GM23338 (cell line): ENCODE measurements around the gene SPPL2C. TPM values are rescaled to one million over a fixed set of nuclear protein-coding genes. Genes with fewer than 3 reads are reported as not detected.

Experiments
- ATAC-seq: fragments of 200-7000 bp; cut with Tn5 transposase; 3 replicates; pipeline ENCODE4 v1.9.1; 2020
- DNase-seq: peaks from one replicate; pipeline ENCODE4 v3.0.0-alpha.2; 2015; ENCODE audit warnings: low spot score
- H2AFZ ChIP-seq: fragments of 200-600 bp; sonication (generic); 2 replicates; pipeline ENCODE4 v1.8.0; 2016; ENCODE audit warnings: antibody characterized with exemption, mild to moderate bottlenecking, moderate library complexity
- H3F3A ChIP-seq: fragments of 200-600 bp; sonication (generic); replicated peaks from 2 replicates; pipeline ENCODE4 v1.8.0; 2017; ENCODE audit warnings: antibody characterized with exemption, mixed run types, low read depth
- H3K27ac ChIP-seq: fragments of 200-600 bp; sonication (generic); 2 replicates; pipeline ENCODE4 v1.6.1; 2016; ENCODE audit warnings: low read depth
- H3K27me3 ChIP-seq: fragments of 200-600 bp; sonication (generic); 2 replicates; pipeline ENCODE4 v1.8.0; 2016; ENCODE audit warnings: mild to moderate bottlenecking, mixed run types, moderate library complexity; ENCODE audit not compliant: insufficient read depth
- H3K36me3 ChIP-seq: fragments of 200-600 bp; sonication (generic); 2 replicates; pipeline ENCODE4 v1.8.0; 2016; ENCODE audit warnings: mild to moderate bottlenecking; ENCODE audit not compliant: insufficient read depth
- H3K4me1 ChIP-seq: fragments of 200-600 bp; sonication (generic); 2 replicates; pipeline ENCODE4 v1.8.0; 2016; ENCODE audit warnings: mild to moderate bottlenecking, moderate library complexity; ENCODE audit not compliant: insufficient read depth
- H3K4me2 ChIP-seq: fragments of 200-600 bp; sonication (generic); 2 replicates; pipeline ENCODE4 v1.7.1; 2017; ENCODE audit warnings: mixed run types
- H3K4me3 ChIP-seq: fragments of 200-600 bp; sonication (generic); 2 replicates; pipeline ENCODE4 v1.6.1; 2016; ENCODE audit warnings: mixed run types
- H3K79me2 ChIP-seq: fragments of 200-600 bp; sonication (generic); replicated peaks from 2 replicates; pipeline ENCODE4 v1.8.0; 2017; ENCODE audit warnings: mild to moderate bottlenecking; ENCODE audit not compliant: insufficient read depth
- H3K9me2 ChIP-seq: fragments of 200-600 bp; sonication (generic); 2 replicates; pipeline ENCODE4 v1.8.0; 2017; ENCODE audit not compliant: insufficient read depth
- H4K20me1 ChIP-seq: fragments of 200-600 bp; sonication (generic); replicated peaks from 2 replicates; pipeline ENCODE4 v1.8.0; 2017; ENCODE audit warnings: mild to moderate bottlenecking; ENCODE audit not compliant: insufficient read depth
- H3K27ac Mint-ChIP-seq: 2 replicates; pipeline ENCODE4 v1.8.0; 2020; ENCODE audit warnings: inconsistent platforms, mild to moderate bottlenecking, moderate library complexity, mixed read lengths
- H3K27me3 Mint-ChIP-seq: 3 replicates; pipeline ENCODE4 v1.8.0; 2022; ENCODE audit warnings: low read depth, mild to moderate bottlenecking, moderate library complexity, mixed read lengths, inconsistent platforms; ENCODE audit not compliant: insufficient read depth, poor library complexity
- H3K36me3 Mint-ChIP-seq: 3 replicates; pipeline ENCODE4 v1.8.0; 2021; ENCODE audit warnings: low read depth, mild to moderate bottlenecking, inconsistent platforms, moderate library complexity, mixed read lengths
- H3K4me1 Mint-ChIP-seq: 3 replicates; pipeline ENCODE4 v1.8.0; 2020; ENCODE audit warnings: mild to moderate bottlenecking, inconsistent platforms, mixed read lengths
- H3K4me3 Mint-ChIP-seq: 3 replicates; pipeline ENCODE4 v1.8.0; 2021; ENCODE audit warnings: moderate library complexity, mild to moderate bottlenecking, inconsistent platforms, mixed read lengths
- H3K9me3 Mint-ChIP-seq: 3 replicates; pipeline ENCODE4 v1.8.0; 2020; ENCODE audit warnings: moderate library complexity, mild to moderate bottlenecking, inconsistent platforms, mixed read lengths
- CREB1 ChIP-seq: fragments of 250-450 bp; sonication (Bioruptor Pico); IDR thresholded peaks from 2 replicates; pipeline ENCODE4 v1.5.0; 2020; ENCODE audit warnings: low read depth, mild to moderate bottlenecking, moderate library complexity
- EZH2 ChIP-seq: fragments of 200-600 bp; sonication (generic); IDR thresholded peaks from one replicate; pipeline ENCODE4 v1.8.0; 2017; ENCODE audit warnings: antibody characterized with exemption, mild to moderate bottlenecking, low read depth; ENCODE audit not compliant: unreplicated experiment
- EZH2phosphoT487 ChIP-seq: fragments of 200-600 bp; sonication (generic); IDR thresholded peaks from one replicate; pipeline ENCODE4 v1.8.1; 2018; ENCODE audit warnings: antibody characterized with exemption; ENCODE audit not compliant: unreplicated experiment
- JUNB ChIP-seq: IDR thresholded peaks from one replicate; pipeline ENCODE4 v1.6.1; 2016; ENCODE audit warnings: antibody characterized with exemption; ENCODE audit not compliant: unreplicated experiment
- NANOG ChIP-seq: IDR thresholded peaks from 2 replicates; pipeline ENCODE4 v1.6.1; 2016; ENCODE audit warnings: antibody characterized with exemption, borderline replicate concordance
- POLR2AphosphoS5 ChIP-seq: IDR thresholded peaks from 2 replicates; pipeline ENCODE4 v1.6.1; 2016; ENCODE audit warnings: antibody characterized with exemption, low read depth
- STAT1 ChIP-seq: IDR thresholded peaks from one replicate; pipeline ENCODE4 v1.6.1; 2016; ENCODE audit warnings: antibody characterized with exemption; ENCODE audit not compliant: unreplicated experiment
- ZNF114 ChIP-seq: fragments of 250-450 bp; sonication (Bioruptor Pico); IDR thresholded peaks from 2 replicates; pipeline ENCODE4 v1.5.0; 2020; ENCODE audit warnings: mild to moderate bottlenecking, moderate library complexity
- ZNF331 ChIP-seq: fragments of 250-450 bp; sonication (Bioruptor Pico); IDR thresholded peaks from 2 replicates; pipeline ENCODE4 v1.5.0; 2020; ENCODE audit warnings: low read depth, mild to moderate bottlenecking, moderate library complexity
- polyA plus RNA-seq: library from polyadenylated mRNA; unstranded; fragments of >200 nt; fragmentation: Nextera tagmentation; extraction: Ambion mirVana; gene quantifications from 2 replicates; pipeline ENCODE4 v1.2.1, GENCODE V29; 2016
- total RNA-seq: library from RNA; depleted of rRNA; stranded (reverse); fragments of >200 nt; shearing (Covaris generic); gene quantifications from 2 replicates; pipeline ENCODE4 v1.2.3, GENCODE V29; 2014
- TF ChIP-seq, protein P1 (sequence below), 2 experiments: fragments of 200-600 bp in 1 of 2; sonication (generic) in 1 of 2; conservative IDR thresholded peaks; 2 replicates each; pipeline versions ENCODE4 v1.5.1 to v1.6.1; 2016 to 2017; ENCODE audit warnings: antibody characterized with exemption in 2 of 2, low read depth in 2 of 2, mild to moderate bottlenecking in 2 of 2, moderate library complexity in 1 of 2
- TF ChIP-seq, protein P2 (sequence below): fragments of 250-450 bp; sonication (Bioruptor Pico); IDR thresholded peaks from 2 replicates; pipeline ENCODE4 v1.5.0; 2020; ENCODE audit warnings: mild to moderate bottlenecking, moderate library complexity
- TF ChIP-seq, protein P3 (sequence below): IDR thresholded peaks from 2 replicates; pipeline ENCODE4 v1.6.1; 2016; ENCODE audit warnings: antibody characterized with exemption

Gene SPPL2C
- total and polyA plus RNA-seq, 2 experiments from 2014 or later, result 0.14 TPM; not detected in 1

DNA sequence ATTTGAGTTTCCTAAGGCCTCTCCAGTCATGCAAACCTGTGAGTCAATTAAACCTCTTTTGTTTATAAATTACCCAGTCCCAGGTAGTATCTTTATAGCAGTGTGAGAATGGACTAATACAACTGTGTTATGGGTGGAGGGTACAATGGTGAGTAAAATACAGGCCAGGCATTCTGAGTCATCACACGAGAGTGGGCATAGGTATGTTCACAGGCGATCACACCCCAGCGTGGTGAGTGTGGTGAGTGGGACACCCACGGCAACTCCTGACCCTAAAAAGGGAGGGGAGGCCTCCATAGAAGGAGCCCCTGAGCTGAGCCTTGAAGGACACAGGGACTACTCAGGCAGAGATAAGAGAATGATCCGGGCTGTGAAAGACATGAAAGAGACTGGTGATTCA is 27.0 kb downstream of the SPPL2C start:
- no peak overlapping the region for H3K27ac Mint-ChIP-seq
- H3K4me1 Mint-ChIP-seq, result peaks cover 9% of the 10 kb centered on the region
- Histone ChIP-seq H3K27ac (no peak overlapping the region), H2AFZ (no peak overlapping the region), H3K9me2 (no peaks in the 10 kb centered on the region), H3K36me3 (no peaks in the 10 kb centered on the region), H3K27me3 (no peaks in the 10 kb centered on the region), H3K4me1 (no peaks in the 10 kb centered on the region), H3K4me3 (no peak overlapping the region), H4K20me1 (no peaks in the 10 kb centered on the region), H3K4me2 (no peak overlapping the region), H3F3A (no peaks in the 10 kb centered on the region), H3K79me2 (no peaks in the 10 kb centered on the region)
- H3K4me3 Mint-ChIP-seq, result no peak overlapping the region
- H3K9me3 Mint-ChIP-seq, result no peaks in the 10 kb centered on the region
- no peaks in the 10 kb centered on the region for H3K36me3 Mint-ChIP-seq
- DNase-seq (no peak), ATAC-seq (no peak)
- no peak for TF ChIP-seq ZNF114
- no peak for TF ChIP-seq POLR2AphosphoS5
- TF ChIP-seq EZH2, result no peak
- TF ChIP-seq STAT1, result no peak
- TF ChIP-seq NANOG, result no peak
- peaks cover 4% of the 10 kb centered on the region for H3K27me3 Mint-ChIP-seq

DNA sequence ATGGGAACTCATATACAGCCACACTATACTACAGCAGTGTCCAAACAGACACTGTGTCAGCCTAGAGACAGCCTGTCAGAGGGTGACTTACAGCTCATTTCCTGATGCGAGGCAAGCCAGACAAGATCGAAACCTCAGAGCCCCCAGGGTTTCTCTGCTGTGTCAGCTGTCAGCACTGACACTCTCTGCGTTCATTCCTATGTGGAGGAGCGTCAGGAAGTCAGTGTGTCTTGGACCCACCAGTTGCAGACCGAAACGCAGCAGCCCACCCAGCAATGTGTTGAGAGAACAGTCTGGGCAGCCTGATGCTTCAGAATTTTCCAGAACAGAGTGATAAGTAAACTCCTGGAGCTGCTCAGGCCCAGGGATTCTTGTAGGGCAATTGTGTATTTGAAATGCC is 29.0 kb downstream of the SPPL2C start:
- Histone ChIP-seq H3K27ac (no peak overlapping the region), H3K4me2 (no peak overlapping the region), H4K20me1 (no peaks in the 10 kb centered on the region), H3K4me1 (no peaks in the 10 kb centered on the region), H3K27me3 (no peaks in the 10 kb centered on the region), H3K79me2 (no peaks in the 10 kb centered on the region), H3K4me3 (no peak overlapping the region), H3K36me3 (no peaks in the 10 kb centered on the region), H3K9me2 (no peaks in the 10 kb centered on the region), H3F3A (no peaks in the 10 kb centered on the region), H2AFZ (no peak overlapping the region)
- no peak for ATAC-seq
- no peak for DNase-seq
- no peaks in the 10 kb centered on the region for H3K9me3 Mint-ChIP-seq
- H3K4me1 Mint-ChIP-seq, result peaks cover 5% of the 10 kb centered on the region; the same call in 2 of the 3 replicates
- no peaks in the 10 kb centered on the region for H3K36me3 Mint-ChIP-seq
- H3K4me3 Mint-ChIP-seq, result no peak overlapping the region
- H3K27ac Mint-ChIP-seq, result no peak overlapping the region
- H3K27me3 Mint-ChIP-seq, result peaks cover 4% of the 10 kb centered on the region
- no peak for TF ChIP-seq EZH2
- TF ChIP-seq POLR2AphosphoS5, result no peak
- TF ChIP-seq, protein P1, sequence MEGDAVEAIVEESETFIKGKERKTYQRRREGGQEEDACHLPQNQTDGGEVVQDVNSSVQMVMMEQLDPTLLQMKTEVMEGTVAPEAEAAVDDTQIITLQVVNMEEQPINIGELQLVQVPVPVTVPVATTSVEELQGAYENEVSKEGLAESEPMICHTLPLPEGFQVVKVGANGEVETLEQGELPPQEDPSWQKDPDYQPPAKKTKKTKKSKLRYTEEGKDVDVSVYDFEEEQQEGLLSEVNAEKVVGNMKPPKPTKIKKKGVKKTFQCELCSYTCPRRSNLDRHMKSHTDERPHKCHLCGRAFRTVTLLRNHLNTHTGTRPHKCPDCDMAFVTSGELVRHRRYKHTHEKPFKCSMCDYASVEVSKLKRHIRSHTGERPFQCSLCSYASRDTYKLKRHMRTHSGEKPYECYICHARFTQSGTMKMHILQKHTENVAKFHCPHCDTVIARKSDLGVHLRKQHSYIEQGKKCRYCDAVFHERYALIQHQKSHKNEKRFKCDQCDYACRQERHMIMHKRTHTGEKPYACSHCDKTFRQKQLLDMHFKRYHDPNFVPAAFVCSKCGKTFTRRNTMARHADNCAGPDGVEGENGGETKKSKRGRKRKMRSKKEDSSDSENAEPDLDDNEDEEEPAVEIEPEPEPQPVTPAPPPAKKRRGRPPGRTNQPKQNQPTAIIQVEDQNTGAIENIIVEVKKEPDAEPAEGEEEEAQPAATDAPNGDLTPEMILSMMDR (conservative IDR thresholded peaks at IDR 0.05; ENCODE audit: low read depth in 2 of 2), result no peak
- TF ChIP-seq CREB1 (CRISPR knock-in tag), result no peak
- TF ChIP-seq, protein P2, sequence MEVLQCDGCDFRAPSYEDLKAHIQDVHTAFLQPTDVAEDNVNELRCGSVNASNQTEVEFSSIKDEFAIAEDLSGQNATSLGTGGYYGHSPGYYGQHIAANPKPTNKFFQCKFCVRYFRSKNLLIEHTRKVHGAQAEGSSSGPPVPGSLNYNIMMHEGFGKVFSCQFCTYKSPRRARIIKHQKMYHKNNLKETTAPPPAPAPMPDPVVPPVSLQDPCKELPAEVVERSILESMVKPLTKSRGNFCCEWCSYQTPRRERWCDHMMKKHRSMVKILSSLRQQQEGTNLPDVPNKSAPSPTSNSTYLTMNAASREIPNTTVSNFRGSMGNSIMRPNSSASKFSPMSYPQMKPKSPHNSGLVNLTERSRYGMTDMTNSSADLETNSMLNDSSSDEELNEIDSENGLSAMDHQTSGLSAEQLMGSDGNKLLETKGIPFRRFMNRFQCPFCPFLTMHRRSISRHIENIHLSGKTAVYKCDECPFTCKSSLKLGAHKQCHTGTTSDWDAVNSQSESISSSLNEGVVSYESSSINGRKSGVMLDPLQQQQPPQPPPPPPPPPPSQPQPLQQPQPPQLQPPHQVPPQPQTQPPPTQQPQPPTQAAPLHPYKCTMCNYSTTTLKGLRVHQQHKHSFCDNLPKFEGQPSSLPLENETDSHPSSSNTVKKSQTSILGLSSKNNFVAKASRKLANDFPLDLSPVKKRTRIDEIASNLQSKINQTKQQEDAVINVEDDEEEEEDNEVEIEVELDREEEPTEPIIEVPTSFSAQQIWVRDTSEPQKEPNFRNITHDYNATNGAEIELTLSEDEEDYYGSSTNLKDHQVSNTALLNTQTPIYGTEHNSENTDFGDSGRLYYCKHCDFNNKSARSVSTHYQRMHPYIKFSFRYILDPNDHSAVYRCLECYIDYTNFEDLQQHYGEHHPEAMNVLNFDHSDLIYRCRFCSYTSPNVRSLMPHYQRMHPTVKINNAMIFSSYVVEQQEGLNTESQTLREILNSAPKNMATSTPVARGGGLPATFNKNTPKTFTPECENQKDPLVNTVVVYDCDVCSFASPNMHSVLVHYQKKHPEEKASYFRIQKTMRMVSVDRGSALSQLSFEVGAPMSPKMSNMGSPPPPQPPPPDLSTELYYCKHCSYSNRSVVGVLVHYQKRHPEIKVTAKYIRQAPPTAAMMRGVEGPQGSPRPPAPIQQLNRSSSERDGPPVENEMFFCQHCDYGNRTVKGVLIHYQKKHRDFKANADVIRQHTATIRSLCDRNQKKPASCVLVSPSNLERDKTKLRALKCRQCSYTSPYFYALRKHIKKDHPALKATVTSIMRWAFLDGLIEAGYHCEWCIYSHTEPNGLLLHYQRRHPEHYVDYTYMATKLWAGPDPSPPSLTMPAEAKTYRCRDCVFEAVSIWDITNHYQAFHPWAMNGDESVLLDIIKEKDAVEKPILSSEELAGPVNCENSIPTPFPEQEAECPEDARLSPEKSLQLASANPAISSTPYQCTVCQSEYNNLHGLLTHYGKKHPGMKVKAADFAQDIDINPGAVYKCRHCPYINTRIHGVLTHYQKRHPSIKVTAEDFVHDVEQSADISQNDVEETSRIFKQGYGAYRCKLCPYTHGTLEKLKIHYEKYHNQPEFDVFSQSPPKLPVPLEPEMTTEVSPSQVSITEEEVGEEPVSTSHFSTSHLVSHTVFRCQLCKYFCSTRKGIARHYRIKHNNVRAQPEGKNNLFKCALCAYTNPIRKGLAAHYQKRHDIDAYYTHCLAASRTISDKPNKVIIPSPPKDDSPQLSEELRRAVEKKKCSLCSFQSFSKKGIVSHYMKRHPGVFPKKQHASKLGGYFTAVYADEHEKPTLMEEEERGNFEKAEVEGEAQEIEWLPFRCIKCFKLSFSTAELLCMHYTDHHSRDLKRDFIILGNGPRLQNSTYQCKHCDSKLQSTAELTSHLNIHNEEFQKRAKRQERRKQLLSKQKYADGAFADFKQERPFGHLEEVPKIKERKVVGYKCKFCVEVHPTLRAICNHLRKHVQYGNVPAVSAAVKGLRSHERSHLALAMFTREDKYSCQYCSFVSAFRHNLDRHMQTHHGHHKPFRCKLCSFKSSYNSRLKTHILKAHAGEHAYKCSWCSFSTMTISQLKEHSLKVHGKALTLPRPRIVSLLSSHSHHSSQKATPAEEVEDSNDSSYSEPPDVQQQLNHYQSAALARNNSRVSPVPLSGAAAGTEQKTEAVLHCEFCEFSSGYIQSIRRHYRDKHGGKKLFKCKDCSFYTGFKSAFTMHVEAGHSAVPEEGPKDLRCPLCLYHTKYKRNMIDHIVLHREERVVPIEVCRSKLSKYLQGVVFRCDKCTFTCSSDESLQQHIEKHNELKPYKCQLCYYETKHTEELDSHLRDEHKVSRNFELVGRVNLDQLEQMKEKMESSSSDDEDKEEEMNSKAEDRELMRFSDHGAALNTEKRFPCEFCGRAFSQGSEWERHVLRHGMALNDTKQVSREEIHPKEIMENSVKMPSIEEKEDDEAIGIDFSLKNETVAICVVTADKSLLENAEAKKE, result no peak
- TF ChIP-seq, protein P3, sequence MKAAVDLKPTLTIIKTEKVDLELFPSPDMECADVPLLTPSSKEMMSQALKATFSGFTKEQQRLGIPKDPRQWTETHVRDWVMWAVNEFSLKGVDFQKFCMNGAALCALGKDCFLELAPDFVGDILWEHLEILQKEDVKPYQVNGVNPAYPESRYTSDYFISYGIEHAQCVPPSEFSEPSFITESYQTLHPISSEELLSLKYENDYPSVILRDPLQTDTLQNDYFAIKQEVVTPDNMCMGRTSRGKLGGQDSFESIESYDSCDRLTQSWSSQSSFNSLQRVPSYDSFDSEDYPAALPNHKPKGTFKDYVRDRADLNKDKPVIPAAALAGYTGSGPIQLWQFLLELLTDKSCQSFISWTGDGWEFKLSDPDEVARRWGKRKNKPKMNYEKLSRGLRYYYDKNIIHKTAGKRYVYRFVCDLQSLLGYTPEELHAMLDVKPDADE, result no peak
- no peak for TF ChIP-seq ZNF331 (CRISPR knock-in tag)
- no peak for TF ChIP-seq NANOG
- no peak for TF ChIP-seq EZH2phosphoT487
- TF ChIP-seq STAT1, result no peak
- no peak for TF ChIP-seq JUNB
- TF ChIP-seq ZNF114, result no peak
